H9 (cell line): ENCODE measurements around the gene CYP2S1. TPM values are rescaled to one million over a fixed set of nuclear protein-coding genes. Genes with fewer than 3 reads are reported as not detected.

Source experiments
- DNase-seq: peaks from one replicate; pipeline ENCODE4 v3.0.0-alpha.2; 2017
- H2AFZ ChIP-seq: one replicate; pipeline ENCODE4 v1.6.1; 2013; ENCODE audit warnings: mild to moderate bottlenecking, low read length, control low read depth, moderate library complexity
- H2AK5ac ChIP-seq: 2 replicates; pipeline ENCODE4 v1.6.1; 2013; ENCODE audit warnings: low read length, control low read depth, mixed read lengths; ENCODE audit not compliant: insufficient read length
- H2BK120ac ChIP-seq: one replicate; pipeline ENCODE4 v1.6.1; 2013; ENCODE audit warnings: low read depth, mild to moderate bottlenecking, low read length, control low read depth, inconsistent platforms; ENCODE audit not compliant: poor library complexity, severe bottlenecking
- H2BK12ac ChIP-seq: 2 replicates; pipeline ENCODE4 v1.6.1; 2013; ENCODE audit warnings: low read length, control low read depth, mixed read lengths, low read depth; ENCODE audit not compliant: insufficient read length
- H2BK15ac ChIP-seq: 2 replicates; pipeline ENCODE4 v1.6.1; 2013; ENCODE audit warnings: low read depth, low read length, control low read depth
- H2BK20ac ChIP-seq: one replicate; pipeline ENCODE4 v1.6.1; 2013; ENCODE audit warnings: low read depth, mild to moderate bottlenecking, low read length, control low read depth, inconsistent platforms; ENCODE audit not compliant: poor library complexity, severe bottlenecking
- H2BK5ac ChIP-seq: 2 replicates; pipeline ENCODE4 v1.6.1; 2013; ENCODE audit warnings: low read length, control low read depth, mixed read lengths; ENCODE audit not compliant: insufficient read length
- H3K14ac ChIP-seq: 2 replicates; pipeline ENCODE4 v1.6.1; 2013; ENCODE audit warnings: low read length, control low read depth; ENCODE audit not compliant: insufficient read depth
- H3K18ac ChIP-seq: 2 replicates; pipeline ENCODE4 v1.6.1; 2013; ENCODE audit warnings: low read depth, mild to moderate bottlenecking, mixed read lengths, low read length, control low read depth; ENCODE audit not compliant: insufficient read length
- H3K23ac ChIP-seq: 2 replicates; pipeline ENCODE4 v1.6.1; 2013; ENCODE audit warnings: low read length, control low read depth, mixed read lengths, low read depth; ENCODE audit not compliant: insufficient read length
- H3K23me2 ChIP-seq: 2 replicates; pipeline ENCODE4 v1.6.1; 2013; ENCODE audit warnings: low read depth, mild to moderate bottlenecking, mixed read lengths, low read length, control low read depth; ENCODE audit not compliant: insufficient read length, poor library complexity, severe bottlenecking
- H3K27ac ChIP-seq: 2 replicates; pipeline ENCODE4 v1.5.1; 2013; ENCODE audit warnings: low read length, control low read depth, mixed read lengths, low read depth; ENCODE audit not compliant: insufficient read length
- H3K27me3 ChIP-seq: 2 replicates; pipeline ENCODE4 v1.6.1; 2013; ENCODE audit warnings: low read length, control low read depth, inconsistent platforms; ENCODE audit not compliant: insufficient read depth
- H3K4ac ChIP-seq: 2 replicates; pipeline ENCODE4 v1.6.1; 2013; ENCODE audit warnings: low read depth, mild to moderate bottlenecking, control low read depth, inconsistent platforms, low read length, moderate library complexity
- H3K4me1 ChIP-seq: 2 replicates; pipeline ENCODE4 v1.6.1; 2013; ENCODE audit warnings: low read length, control low read depth, inconsistent platforms; ENCODE audit not compliant: insufficient read depth
- H3K4me2 ChIP-seq: 2 replicates; pipeline ENCODE4 v1.6.1; 2013; ENCODE audit warnings: low read length, control low read depth, mixed read lengths; ENCODE audit not compliant: insufficient read length, insufficient read depth
- H3K56ac ChIP-seq: 2 replicates; pipeline ENCODE4 v1.6.1; 2013; ENCODE audit warnings: low read depth, mild to moderate bottlenecking, mixed read lengths, low read length, control low read depth; ENCODE audit not compliant: insufficient read length
- H3K79me1 ChIP-seq: 2 replicates; pipeline ENCODE4 v1.6.1; 2013; ENCODE audit warnings: low read depth, mild to moderate bottlenecking, moderate library complexity, low read length, control low read depth, inconsistent platforms; ENCODE audit not compliant: insufficient read depth, poor library complexity, severe bottlenecking
- H3K79me2 ChIP-seq: 2 replicates; pipeline ENCODE4 v1.6.1; 2013; ENCODE audit warnings: low read length, control low read depth, inconsistent platforms; ENCODE audit not compliant: insufficient read depth
- H3K9ac ChIP-seq: 2 replicates; pipeline ENCODE4 v1.6.1; 2013; ENCODE audit warnings: low read length, control low read depth, mixed read lengths; ENCODE audit not compliant: insufficient read length; ENCODE audit errors: extremely low read depth
- H3K9me3 ChIP-seq: one replicate; pipeline ENCODE4 v1.6.1; 2013; ENCODE audit warnings: low read depth, low read length, inconsistent platforms; ENCODE audit not compliant: control insufficient read depth
- H3T11ph ChIP-seq: one replicate; pipeline ENCODE4 v1.6.1; 2013; ENCODE audit warnings: mild to moderate bottlenecking, low read length, control low read depth, inconsistent platforms
- H4K20me1 ChIP-seq: one replicate; pipeline ENCODE4 v1.6.1; 2013; ENCODE audit not compliant: control insufficient read depth, insufficient read length, insufficient read depth
- H4K5ac ChIP-seq: 2 replicates; pipeline ENCODE4 v1.6.1; 2013; ENCODE audit warnings: low read depth, mild to moderate bottlenecking, mixed read lengths, low read length, control low read depth; ENCODE audit not compliant: insufficient read length
- H4K8ac ChIP-seq: replicated peaks from 2 replicates; pipeline ENCODE4 v1.6.1; 2013; ENCODE audit warnings: low read length, control low read depth, mixed read lengths, low read depth; ENCODE audit not compliant: insufficient read length
- H4K91ac ChIP-seq: 2 replicates; pipeline ENCODE4 v1.6.1; 2013; ENCODE audit warnings: low read depth, mild to moderate bottlenecking, moderate library complexity, mixed read lengths, low read length, control low read depth; ENCODE audit not compliant: insufficient read length
- H3K27ac Mint-ChIP-seq, 3 experiments: 2 replicates in 2 of 3; 3 replicates in 1 of 3; pipeline ENCODE4 v1.8.0; 2020 to 2021; ENCODE audit warnings: mixed read lengths in 3 of 3, mild to moderate bottlenecking in 1 of 3, moderate library complexity in 1 of 3
- H3K27me3 Mint-ChIP-seq: 2 replicates; pipeline ENCODE4 v1.8.0; 2021; ENCODE audit warnings: low read depth, mild to moderate bottlenecking, moderate library complexity, mixed read lengths
- H3K36me3 Mint-ChIP-seq, 3 experiments: 2 replicates in 2 of 3; 3 replicates in 1 of 3; pipeline ENCODE4 v1.8.0; 2020 to 2021; ENCODE audit warnings: low read depth in 3 of 3, mixed read lengths in 3 of 3; ENCODE audit not compliant: insufficient read depth in 1 of 3
- H3K4me1 Mint-ChIP-seq, 2 experiments: 2 replicates each; pipeline ENCODE4 v1.8.0; 2020; ENCODE audit warnings: mixed read lengths in 2 of 2
- H3K4me3 Mint-ChIP-seq, 2 experiments: 2 replicates in 1 of 2; 3 replicates in 1 of 2; pipeline ENCODE4 v1.8.0; 2020 to 2021; ENCODE audit warnings: mild to moderate bottlenecking in 2 of 2, mixed read lengths in 2 of 2, moderate library complexity in 1 of 2
- H3K9me3 Mint-ChIP-seq, 2 experiments: 2 replicates in 1 of 2; 3 replicates in 1 of 2; pipeline ENCODE4 v1.8.0; 2020; ENCODE audit warnings: mild to moderate bottlenecking in 2 of 2, mixed read lengths in 2 of 2, moderate library complexity in 1 of 2
- WGBS: extraction: QIAGEN DNeasy Blood & Tissue Kit; methylation state at CpG from one replicate; pipeline ENCODE4 v1.1.7; 2013; ENCODE audit warnings: missing lambda C conversion rate, low lambda C conversion rate, mixed read lengths; ENCODE audit not compliant: insufficient read length; ENCODE audit errors: extremely low coverage; 5-methylcytosine and 5-hydroxymethylcytosine counted together
- total RNA-seq: library from RNA; stranded (reverse); gene quantifications from 2 replicates; pipeline ENCODE4 v1.2.1, GENCODE V29; 2021
- TF ChIP-seq, protein P1 (sequence below): fragments of 200-600 bp; sonication (generic); conservative IDR thresholded peaks from 3 replicates; pipeline ENCODE4 v1.8.0; 2021; ENCODE audit warnings: antibody characterized with exemption, mild to moderate bottlenecking

Gene CYP2S1
- total RNA-seq, 1 experiment from 2014 or later: 159 TPM

DNA sequence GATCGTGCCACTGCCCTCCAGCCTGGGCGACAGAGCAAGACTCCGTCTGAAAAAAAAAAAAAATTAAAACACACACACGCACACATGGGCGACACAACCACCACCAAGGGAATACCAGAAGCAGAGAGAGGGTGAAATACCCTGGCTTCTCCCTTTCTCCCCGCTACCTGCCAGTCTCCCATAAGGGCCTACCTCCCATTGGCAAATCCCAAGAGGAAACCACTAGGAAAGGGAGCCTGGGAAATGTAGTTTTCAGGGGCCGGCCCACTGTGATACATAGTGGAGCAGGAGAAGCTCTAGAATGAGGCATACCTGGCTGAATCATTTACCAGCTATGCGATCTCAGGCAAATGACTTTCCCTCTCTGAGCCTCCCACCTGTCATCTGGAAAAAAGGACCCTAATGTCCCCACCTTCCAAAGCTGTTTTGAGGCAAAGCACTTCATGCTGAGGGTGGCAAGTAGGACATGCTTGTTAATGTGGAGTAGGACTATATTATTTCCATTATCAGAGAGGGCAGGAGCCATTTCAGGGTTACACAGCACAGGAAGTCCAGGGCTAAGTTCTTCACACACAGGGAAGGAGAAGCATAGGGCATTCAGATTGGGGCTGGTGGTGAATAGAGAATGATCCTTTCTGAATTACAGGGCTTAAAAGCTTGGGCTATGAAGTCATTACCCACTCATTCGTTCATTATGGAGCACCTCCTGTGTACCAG lies 56.8 kb downstream of the CYP2S1 start:
- Histone ChIP-seq H3T11ph (no peak overlapping the region), H3K23ac (no peak overlapping the region), H4K20me1 (no peaks in the 10 kb centered on the region), H4K8ac (no peak overlapping the region), H4K5ac (no peak overlapping the region), H3K56ac (no peak overlapping the region), H3K27me3 (no peaks in the 10 kb centered on the region), H3K14ac (no peak overlapping the region), H2BK5ac (no peak overlapping the region), H3K18ac (no peak overlapping the region), H3K9me3 (no peaks in the 10 kb centered on the region), H2BK20ac (no peak overlapping the region), H2BK15ac (no peak overlapping the region), H3K4ac (no peak overlapping the region), H2BK120ac (no peak overlapping the region), H4K91ac (no peak overlapping the region), H2AFZ (no peak overlapping the region), H3K9ac (no peak overlapping the region), H2AK5ac (no peak overlapping the region), H3K4me2 (no peak overlapping the region), H2BK12ac (no peak overlapping the region), H3K79me1 (no peaks in the 10 kb centered on the region), H3K4me1 (no peaks in the 10 kb centered on the region), H3K79me2 (no peaks in the 10 kb centered on the region), H3K23me2 (no peaks in the 10 kb centered on the region), H3K27ac (no peak overlapping the region)
- DNase-seq: no peak
- Mint-ChIP-seq H3K27ac (no peak overlapping the region), H3K4me1 (peaks cover 0 to 4% of the 10 kb centered on the region in 2 experiments; a peak in 1 of 4 replicates), H3K27me3 (no peaks in the 10 kb centered on the region), H3K36me3 (peaks cover 24 to 75% (median 74%) of the 10 kb centered on the region in 3 experiments; a peak in 6 of 7 replicates), H3K4me3 (no peak overlapping the region), H3K9me3 (peaks cover 0 to 3% of the 10 kb centered on the region in 2 experiments; a peak in 2 of 5 replicates)
- TF ChIP-seq, protein P1, sequence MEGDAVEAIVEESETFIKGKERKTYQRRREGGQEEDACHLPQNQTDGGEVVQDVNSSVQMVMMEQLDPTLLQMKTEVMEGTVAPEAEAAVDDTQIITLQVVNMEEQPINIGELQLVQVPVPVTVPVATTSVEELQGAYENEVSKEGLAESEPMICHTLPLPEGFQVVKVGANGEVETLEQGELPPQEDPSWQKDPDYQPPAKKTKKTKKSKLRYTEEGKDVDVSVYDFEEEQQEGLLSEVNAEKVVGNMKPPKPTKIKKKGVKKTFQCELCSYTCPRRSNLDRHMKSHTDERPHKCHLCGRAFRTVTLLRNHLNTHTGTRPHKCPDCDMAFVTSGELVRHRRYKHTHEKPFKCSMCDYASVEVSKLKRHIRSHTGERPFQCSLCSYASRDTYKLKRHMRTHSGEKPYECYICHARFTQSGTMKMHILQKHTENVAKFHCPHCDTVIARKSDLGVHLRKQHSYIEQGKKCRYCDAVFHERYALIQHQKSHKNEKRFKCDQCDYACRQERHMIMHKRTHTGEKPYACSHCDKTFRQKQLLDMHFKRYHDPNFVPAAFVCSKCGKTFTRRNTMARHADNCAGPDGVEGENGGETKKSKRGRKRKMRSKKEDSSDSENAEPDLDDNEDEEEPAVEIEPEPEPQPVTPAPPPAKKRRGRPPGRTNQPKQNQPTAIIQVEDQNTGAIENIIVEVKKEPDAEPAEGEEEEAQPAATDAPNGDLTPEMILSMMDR: no peak
- no CpG with 5 or more reads among the region's 9 CpGs for WGBS
